Eye (tissue), 1 donor: ENCODE measurements around the gene KCNJ14.
"Not testable (repeated sequence)": the region's sequence is repeated elsewhere in the genome, so short reads cannot be mapped to it uniquely, and the experiment has no call there.

ENCODE experiments used
- DNase-seq: peaks from one replicate; pipeline ENCODE4 v3.0.0-alpha.2; 2015

Gene KCNJ14

DNA sequence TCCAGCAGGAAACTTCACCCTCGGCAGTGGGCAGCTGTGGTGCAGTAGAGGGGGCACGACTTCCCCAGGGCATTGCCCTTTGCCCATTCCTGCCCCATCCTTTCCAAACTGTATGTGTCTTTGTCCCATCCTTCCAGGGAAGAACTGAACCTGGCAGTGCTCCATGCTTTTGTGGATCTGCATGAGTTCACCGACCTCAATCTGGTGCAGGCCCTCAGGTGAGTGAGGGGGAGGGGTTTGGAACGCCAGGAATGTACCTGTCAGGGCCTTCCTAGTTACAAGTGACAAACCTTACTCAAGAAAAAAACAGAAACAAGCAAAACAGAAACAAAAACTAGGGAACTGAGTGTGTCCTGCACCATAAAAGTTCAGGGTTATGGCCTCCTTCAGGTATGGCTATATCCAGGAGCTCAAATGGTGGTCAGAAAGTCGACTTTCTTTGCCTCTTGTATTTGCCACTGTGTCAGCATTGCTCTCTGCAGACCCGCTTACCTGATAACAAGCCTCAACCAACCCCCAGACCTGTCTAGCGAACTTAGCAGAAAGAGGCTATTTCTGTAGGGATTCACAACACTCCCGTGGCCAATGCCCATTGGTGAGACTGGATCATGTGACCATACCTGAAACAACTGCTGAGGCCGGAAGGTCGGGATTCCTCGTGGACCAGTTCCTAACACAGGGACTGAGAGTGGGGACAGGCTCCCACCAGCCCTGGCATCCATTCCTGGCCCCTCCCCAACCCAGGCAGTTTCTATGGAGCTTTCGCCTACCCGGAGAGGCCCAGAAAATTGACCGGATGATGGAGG, 18.0 kb downstream of the KCNJ14 start:
- no peak for DNase-seq

DNA sequence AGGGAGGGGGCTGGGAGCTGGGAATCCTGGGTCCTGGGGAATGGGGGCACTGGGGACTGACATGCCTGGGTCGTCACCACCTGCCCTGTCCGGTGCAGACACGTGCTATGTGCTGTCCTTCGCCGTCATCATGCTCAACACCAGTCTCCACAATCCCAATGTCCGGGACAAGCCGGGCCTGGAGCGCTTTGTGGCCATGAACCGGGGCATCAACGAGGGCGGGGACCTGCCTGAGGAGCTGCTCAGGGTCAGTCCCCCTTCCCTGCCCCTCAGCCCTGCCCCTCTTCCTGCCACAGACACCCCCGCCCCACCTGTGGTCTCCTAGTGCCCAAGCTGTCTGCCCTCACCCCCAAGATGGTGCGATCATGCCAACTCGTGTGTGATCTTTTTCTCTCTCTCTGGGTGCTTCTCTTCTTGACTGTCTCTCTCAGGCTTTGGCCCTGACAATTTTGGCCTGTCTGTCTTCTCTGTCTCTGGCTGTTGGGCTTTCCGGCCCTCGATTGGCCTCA, 18.8 kb downstream of the KCNJ14 start:
- DNase-seq = no peak

DNA sequence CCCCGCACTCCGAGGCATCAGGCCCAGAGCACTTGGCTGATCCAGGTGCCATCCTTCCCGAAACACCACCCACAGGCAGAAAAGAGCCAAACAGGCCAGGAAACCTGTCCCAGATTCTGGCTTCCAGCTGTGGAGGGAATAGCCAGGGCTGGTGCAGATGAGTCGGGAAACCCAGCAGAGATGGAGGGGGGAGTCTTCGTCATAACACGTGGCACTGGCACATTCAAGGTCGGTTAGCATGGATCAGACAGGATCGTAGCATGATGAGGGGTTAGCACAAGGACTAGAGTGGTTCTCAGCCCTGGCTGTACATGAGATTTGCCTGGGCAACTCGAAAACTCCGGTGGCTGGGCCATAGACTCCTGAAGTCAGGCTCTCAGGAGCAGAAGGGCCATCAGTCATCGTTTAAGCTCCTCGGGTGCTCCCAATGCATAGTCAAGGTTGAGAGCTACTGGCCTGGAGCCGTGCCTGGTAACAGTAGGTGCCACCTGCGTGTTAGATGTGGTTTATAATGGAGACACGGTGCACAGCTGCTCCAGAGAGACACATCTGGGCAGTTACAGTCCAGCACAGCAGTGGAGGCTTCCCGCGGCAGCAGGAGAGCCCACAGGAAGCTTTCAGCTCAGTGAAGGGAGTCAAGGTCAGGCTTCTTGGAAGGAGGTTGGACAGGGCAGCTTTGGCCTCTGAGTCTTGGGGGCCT, 20.1 kb downstream of the KCNJ14 start:
- DNase-seq = no peak

DNA sequence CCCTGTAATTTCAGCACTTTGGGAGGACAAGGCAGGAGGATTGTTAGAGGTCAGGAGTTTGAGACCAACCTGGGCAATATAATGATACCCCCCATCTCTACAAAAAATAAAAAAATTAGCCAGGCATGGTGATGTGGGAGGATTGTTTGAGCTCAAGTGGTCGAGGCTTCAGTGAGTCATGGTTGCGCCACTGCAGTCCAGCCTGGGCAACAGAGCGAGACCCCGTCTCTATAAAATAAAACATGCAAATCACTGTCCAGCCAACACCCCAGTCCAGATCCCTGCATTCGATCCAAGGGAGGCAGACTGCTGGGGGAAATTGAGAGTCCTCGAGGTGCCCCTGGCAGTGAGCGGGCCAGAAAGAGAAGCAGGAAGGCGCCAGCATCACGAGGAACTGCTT, 20.8 kb downstream of the KCNJ14 start:
- DNase-seq = no peak

DNA sequence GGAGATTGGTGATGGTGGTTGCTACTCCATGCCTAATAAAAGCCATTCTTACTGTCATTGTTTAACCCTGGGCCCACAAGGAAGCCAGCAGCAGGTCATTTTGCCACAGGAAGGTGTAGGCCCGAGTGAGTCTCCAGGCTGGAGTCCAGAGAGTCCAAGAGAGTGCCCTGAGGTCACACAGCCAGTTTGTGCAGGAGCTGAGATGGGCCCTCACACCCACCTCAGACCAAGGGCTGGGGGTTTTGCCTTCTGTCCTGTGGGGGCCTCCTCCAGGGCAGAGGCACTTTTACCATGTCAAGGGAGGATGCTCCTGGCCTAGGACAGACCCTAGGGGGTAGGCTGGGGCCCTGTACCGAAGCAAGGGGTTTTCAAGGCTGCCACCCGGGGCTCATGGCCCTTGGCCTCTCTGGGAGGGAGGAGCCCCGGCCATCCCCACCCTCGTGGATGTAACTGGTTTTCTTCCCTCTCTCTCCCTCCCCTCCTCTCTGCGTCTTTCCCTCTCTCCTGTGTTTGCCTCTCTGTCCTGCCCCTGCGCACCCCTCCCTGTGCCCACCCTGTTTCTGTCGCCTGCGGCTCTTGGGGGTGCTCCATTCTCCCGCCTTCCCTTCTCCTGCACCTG, 21.8 kb downstream of the KCNJ14 start:
- DNase-seq = no peak

DNA sequence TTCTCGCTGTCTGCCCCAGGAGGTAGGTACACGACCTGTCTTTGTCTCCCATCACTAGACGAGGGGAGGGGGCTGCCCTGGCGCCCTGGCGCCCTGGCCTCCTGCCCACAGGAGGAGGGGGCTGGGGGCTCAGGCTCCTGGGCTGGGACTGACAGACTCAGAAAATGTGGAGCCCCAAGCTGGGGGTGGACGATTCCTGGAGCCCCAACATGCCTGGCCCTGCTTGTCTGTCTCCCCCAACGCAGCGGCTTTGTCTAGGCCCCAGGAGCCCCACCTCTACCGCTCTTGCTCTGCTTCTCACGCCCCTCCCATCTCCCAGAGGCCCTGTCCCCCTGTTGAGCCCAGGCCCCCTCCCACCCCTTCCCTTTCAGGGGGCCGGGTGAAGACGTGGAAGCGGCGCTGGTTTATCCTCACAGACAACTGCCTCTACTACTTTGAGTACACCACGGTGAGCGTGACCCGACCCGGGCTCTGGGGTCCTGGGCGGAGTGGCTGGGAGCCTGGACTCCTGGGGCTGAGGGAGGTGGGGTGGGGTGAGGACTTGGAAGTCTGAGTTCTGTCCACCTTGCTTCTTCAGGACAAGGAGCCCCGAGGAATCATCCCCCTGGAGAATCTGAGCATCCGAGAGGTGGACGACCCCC, 22.4 kb downstream of the KCNJ14 start:
- no peak for DNase-seq

DNA sequence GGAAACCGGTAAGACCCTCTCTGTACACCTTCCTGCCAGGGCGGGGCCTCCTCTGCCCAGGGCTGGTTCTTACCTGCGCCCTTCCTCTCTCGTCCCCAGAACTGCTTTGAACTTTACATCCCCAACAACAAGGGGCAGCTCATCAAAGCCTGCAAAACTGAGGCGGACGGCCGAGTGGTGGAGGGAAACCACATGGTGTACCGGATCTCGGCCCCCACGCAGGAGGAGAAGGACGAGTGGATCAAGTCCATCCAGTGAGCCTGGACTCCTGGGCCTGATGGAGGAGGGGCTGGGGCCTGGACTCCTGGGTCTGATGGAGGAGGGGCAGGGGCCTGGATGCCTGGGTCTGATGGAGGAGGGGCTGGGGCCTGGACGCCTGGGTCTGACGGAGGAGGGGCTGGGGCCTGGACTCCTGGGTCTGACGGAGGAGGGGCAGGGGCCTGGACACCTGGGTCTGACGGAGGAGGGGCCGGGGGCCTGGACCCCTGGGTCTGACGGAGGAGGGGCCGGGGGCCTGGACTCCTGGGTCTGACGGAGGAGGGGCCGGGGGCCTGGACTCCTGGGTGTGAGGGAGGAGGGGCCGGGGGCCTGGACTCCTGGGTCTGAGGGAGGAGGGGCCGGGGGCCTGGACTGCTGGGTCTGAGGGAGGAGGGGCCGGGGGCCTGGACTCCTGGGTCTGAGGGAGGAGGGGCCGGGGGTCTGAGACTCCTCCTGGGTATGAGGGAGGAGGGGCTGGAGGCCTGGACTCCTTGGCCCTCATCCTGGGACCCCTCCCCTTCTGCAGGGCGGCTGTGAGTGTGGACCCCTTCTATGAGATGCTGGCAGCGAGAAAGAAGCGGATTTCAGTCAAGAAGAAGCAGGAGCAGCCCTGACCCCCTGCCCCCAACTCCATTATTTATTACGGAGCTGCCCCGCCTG, 23.2 kb downstream of the KCNJ14 start:
- DNase-seq = no peak

DNA sequence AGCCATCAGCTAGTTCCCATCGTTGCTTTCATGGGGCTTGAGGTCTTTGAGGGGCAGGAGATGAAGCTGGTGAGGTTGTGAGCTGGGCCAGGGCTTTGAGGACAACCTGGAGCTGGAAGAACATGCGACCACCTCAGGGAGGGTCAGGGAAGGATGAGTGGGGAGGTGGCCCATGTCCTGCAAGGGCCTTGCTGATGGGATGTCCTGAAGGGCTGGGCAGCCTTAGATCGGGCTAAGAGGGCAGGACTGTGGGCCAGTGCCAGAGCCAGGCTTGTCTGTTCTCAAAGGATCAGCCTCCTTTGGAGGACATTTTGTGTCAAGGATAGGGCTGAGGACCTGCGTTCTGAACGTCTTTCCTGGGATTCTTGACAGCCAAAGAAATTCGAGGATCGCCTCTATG, 24.3 kb downstream of the KCNJ14 start:
- no peak for DNase-seq

DNA sequence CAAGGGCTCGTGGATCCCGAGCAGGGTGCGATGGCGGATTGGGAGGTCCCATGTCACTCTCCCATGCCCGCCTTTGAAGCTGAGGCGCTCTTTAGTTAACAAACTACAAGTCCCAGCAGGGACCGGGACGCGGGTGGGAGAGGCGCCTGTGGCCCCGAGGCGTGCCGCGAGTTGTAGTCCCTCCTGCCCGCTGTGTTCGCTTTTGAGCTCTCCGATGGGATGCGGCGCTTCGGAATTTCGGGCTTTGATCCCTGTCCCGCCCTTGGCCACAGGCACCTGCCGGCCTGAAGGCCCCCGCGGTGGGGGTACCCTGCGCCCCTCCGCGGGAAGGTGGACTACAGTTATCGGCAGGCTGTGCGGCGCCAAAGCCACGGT, 24.8 kb downstream of the KCNJ14 start:
- DNase-seq = peak; percentile 78

DNA sequence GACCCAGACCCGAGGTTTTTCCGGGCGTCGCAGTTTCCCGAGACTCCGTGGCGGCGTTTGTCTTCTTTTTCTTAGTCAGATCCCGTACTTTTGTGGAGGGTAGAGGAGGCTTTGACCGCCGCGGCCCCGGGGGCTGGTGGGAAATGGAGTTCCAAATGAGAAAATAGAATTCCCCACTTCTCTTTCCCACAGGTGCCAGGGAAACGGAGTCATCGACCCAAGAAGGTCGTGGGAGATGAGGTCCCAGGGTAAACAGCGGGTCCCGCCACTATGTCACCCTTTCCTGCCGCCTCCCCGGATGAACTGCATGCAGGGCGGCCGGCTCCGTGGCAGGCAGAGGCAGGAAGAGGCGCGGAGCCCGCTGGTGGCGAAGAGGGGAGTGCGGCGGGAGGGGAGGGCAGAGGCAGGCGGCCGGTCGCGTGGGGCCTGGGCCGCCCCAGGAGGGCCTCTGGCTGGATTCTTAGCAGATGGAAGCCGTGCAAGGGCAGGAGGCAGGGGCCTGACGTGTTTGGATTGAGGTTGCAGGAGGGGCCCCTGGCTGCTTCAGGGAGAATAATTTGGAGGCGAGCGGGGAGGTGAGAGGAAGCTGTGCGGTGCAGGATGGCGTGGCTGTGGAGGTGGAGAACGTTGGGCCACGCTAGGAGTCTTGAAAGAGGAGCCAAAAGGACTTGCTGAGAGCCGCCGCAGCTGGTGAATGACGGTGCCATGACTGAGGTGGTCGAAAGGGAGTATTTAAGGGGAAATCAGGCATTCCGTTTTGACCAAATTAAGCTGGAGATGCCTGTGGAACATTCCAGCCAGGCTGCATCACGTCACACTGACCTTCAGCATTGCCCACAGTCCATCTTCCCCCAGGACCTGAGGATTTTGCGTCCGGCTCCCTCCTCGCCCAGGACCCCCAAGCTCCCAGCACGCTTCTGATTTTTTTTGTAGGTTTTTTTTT, 25.5 kb downstream of the KCNJ14 start:
- peak; percentile 76 for DNase-seq

DNA sequence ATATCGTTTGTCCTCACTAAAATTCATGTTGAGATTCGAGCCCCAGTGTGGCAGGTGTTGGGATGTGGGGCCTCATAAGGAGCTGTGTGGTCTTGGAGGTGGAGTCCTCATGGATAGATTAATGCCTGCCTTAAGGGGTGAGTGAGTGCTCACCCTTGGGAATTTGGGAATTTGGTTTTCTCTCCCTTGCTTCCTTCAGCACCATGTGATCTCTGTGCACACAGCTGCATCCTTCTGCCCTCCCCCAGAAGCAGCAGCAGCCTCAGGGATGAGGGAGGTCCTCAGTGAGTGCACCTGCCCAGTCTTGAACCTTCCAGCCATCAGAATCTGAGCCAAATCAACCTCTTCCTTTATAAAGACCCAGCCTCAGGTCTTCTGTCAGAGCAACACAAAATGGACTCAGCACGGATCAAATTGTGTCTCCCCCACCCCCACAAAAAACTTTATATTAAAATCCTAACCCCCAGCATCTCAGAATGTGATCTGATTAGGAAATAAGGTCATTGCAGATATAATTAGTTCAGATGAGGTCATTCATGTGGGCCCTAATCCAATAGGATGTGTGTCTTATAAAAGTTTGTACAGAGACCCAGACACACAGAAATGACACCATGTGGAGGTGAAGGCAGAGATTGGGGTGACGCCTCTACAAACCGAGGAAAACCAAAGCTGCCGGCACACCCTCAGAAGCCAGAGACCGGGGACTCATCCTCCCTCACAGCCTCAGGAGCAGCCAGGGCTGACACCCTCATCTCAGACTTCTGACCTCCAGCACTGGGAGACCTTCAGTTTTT, 26.7 kb downstream of the KCNJ14 start:
- no peak for DNase-seq

DNA sequence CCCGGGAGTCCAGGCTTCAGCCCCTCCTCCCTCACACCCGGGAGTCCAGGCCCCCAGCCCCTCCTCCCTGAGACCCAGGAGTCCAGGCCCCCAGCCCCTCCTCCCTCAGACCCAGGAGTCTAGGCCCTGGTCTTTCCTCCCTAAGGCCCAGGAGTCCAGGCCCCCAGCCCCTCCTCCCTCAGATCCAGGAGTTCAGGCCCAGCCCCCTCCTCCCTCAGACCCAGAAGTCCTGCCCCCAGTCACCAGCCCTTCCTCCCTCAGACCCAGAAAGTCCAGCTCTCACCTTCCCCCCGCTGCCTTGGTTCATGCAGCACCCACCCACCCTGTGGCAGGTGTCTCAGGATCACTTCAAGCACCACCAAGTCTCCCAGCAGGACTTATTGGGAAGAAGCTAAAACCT, 27.9 kb downstream of the KCNJ14 start:
- DNase-seq = no peak

DNA sequence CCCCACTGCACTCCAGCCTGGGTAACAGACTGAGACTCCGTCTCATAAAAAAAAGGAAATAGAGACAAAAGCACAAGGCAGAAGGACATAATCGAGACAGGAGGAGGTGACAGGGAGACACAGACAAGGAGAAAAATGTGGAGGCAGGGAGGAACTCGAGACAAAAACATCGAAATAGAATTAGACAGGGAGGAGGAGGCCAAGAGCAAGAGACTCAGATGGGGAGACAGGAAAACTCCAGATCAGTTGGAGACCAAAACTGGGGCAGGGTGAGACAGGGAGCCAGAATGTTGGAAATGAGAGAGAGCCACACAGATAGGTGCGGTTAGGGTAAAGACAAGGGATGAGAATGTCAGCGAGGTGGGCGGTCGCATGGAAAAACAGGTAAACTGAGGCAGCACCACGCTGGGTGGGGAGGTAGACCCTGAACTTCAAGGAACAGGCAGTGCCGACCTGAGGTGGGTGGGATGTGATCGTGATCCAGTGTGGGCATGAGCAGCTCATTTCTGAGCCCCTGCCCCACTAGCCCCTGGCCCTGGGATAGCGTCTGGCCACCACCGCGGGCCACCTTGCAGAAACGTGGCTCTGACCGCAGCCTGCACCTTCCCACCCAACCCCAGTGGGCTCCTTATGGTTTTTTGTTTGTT, 29.0 kb downstream of the KCNJ14 start:
- DNase-seq = no peak

DNA sequence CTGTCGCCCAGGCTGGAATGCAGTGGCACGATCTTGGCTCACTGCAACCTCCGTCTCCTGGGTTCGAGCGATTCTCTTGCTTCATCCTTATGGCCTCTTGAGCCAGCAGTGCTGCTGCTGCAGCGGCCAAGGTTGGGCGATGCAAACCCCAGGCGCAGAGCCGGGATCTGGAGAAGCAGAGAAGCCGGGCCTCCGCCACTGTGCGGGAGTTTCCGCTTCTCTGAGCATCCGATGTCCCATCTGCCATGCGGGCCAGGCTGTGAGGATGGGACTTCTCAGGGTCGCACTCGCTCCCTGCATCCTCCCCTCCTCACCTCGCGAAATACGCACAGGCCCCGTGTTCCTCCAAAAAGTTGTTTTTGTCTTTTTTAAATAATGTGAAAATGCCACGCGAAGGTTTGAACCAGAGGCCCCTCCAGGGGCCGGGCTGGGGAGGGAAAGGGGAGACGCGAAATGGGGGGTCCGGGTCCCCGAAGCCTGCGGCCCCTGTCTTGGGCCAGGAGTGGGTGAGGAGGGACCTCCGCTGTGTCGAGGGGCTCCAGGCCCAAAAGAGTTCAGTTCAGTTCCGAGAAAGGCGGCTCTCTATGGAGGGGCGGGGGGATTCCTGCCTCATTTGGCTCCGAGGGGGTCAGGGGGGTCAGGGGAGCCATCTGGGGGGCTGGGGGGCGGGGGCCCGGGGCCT, 29.7 kb downstream of the KCNJ14 start:
- peak; percentile 71 for DNase-seq

DNA sequence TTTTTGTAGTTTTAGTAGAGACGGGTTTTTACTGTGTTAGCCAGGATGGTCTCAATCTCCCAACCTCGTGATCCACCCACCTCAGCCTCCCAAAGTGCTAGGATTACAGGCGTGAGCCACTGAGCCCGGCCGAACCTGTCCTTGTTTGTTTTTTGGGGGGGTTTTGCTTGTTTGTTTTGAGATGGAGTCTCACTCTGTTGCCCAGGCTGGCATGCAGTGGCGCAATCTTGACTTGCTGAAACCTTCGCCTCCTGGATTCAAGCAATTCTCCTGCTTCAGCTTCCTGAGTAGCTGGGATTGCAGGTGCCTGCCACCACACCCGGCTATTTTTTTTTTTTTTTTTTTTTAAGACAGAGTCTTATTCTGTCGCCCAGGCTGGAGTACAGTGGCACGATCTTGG, 31.3 kb downstream of the KCNJ14 start:
- not testable (repeated sequence) for DNase-seq

DNA sequence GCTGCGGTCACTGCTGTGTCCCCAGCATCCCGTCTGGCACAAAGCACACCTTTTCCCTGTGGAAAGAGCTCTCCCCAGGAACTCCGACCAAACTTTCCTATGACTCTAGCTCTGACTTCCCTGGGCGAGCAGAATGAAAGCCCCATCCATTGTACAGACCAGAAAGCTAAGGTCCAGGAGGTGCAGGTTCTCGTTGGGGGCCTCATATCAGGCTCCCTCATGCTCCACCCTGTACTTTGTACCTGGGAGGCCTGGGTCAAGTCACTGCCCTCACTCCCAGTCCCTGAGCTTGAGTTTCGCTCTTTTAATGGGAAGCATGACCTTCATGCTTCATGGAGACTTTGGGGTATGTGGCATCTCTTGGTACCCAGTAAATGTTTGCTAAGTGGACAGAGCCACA, 32.2 kb downstream of the KCNJ14 start:
- DNase-seq = no peak

DNA sequence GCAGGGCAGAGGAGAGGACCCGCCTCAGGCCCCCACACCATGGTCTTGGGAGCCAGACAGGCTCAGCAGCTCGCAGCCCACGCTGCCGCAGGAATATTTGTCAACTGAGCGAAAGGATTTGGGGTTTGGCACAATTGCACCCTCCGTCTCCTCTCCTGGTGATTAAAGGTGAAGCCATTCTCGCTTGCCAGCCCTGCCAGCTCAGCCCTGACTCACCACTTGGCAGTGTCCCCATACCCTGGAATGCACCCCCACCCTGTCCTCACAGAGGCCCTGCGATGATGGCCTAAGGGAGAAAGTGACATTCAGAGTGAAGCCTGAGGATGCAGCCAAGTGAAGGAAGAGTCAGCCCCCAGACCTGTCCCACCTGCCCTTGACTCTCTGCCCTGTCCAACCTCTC, 32.6 kb downstream of the KCNJ14 start:
- no peak for DNase-seq

DNA sequence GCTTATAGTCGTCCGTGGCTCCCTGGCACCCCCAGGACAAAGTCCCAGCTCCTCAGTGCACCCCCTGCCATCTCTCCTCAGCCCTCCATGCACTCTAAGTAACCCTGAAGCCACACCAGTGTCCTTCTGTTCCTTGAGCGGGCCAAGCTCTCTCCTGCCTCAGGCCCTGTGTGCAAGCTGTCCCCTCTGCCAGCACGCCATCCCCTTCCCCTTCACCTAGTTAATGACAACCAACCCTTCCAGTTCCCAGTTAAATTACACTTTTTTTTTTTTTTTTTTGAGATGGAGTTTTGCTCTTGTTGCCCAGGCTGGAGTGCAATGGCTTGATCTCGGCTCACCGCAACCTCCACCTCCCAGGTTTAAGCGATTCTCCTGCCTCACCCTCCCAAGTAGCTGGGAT, 33.1 kb downstream of the KCNJ14 start:
- not testable (repeated sequence) for DNase-seq

DNA sequence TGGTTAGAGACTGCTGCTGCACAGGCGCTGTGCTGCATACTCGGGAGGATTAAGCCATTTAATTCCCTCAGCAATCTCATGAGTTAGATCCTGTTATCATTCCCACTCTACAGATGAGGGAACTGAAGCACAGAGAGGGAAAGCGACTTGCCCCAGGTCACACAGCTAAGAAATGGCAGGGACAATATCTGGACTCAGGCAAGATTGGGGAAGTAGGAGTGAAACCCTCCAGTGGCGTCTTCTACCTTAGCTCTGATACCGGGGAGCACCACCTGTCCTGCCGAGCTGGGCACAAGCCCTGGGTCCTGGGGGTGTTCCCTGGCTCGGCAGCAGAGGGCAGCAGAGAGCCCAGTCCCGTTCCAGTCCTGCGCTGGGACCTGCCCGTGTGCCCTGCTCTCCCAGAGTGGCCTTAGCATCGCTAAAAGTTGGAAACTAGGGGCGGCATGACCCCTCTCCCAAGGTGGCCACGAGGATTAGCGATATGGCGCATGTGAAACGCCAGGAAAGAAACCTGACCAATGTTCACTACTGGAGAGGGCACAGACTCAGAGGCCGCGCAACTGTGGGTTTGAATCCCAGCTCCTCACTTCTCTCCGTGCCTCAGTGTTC, 34.3 kb downstream of the KCNJ14 start:
- peak; percentile 84 for DNase-seq
